Ishikawa (cell line): ENCODE results near the gene COL21A1.

Experiments
- EP300 ChIP-seq: IDR thresholded peaks from 2 replicates; pipeline ENCODE4 v1.6.1; 2012; ENCODE audit warnings: borderline replicate concordance
- FOXM1 ChIP-seq: IDR thresholded peaks from 2 replicates; pipeline ENCODE4 v1.6.1; 2012; ENCODE audit warnings: low read depth, borderline replicate concordance
- TCF12 ChIP-seq: IDR thresholded peaks from 2 replicates; pipeline ENCODE4 v1.6.1; 2012; ENCODE audit warnings: low read depth
- YY1 ChIP-seq: IDR thresholded peaks from 2 replicates; pipeline ENCODE4 v1.6.1; 2012; ENCODE audit warnings: low read depth

- no peak for TF ChIP-seq TCF12
- TF ChIP-seq FOXM1, result no peak
- no peak for TF ChIP-seq YY1
- TF ChIP-seq EP300, result no peak
Measured at GRCh38 chr6:56214703-56215101, 32.7 kb downstream of the COL21A1 start.
